HG03039 (cell line): Measurements from ENCODE around the gene DOCK2.
"Not testable (repeated sequence)": the region's sequence is repeated elsewhere in the genome, so short reads cannot be mapped to it uniquely, and the experiment has no call there.

Experiments used
- ATAC-seq: cut with Tn5 transposase; IDR thresholded peaks from one replicate; pipeline ENCODE4 v1.9.1; 2021; ENCODE audit warnings: mild to moderate bottlenecking, moderate library complexity; ENCODE audit not compliant: unreplicated experiment

DOCK2 gene

GRCh38 chr5:169711551-169712225 lies 74.6 kb downstream of the DOCK2 start:
- no peak for ATAC-seq

GRCh38 chr5:169712428-169712827 lies 75.4 kb downstream of the DOCK2 start:
- ATAC-seq, result no peak

GRCh38 chr5:169716287-169716686 lies 79.2 kb downstream of the DOCK2 start:
- no peak for ATAC-seq

- no peak for ATAC-seq
These were observed 80.2 kb downstream of the DOCK2 start for GRCh38 chr5:169717288-169717687.

- peak; percentile 76 for ATAC-seq
These were observed 82.6 kb downstream of the DOCK2 start for GRCh38 chr5:169719360-169720314.

- no peak for ATAC-seq
These were observed 84.7 kb downstream of the DOCK2 start for GRCh38 chr5:169721771-169722170.

- ATAC-seq, result no peak
These were observed 86.2 kb downstream of the DOCK2 start for GRCh38 chr5:169723103-169723831.

- no peak for ATAC-seq
These were observed 87.4 kb downstream of the DOCK2 start for GRCh38 chr5:169724303-169725087.

- not testable (repeated sequence) for ATAC-seq
These were observed 88.6 kb downstream of the DOCK2 start for GRCh38 chr5:169725665-169726064.

- no peak for ATAC-seq
These were observed 91.3 kb downstream of the DOCK2 start for GRCh38 chr5:169728418-169728817.

- ATAC-seq, result no peak
These were observed 94.1 kb downstream of the DOCK2 start for GRCh38 chr5:169731221-169731620.

- ATAC-seq, result no peak
These were observed 95.8 kb downstream of the DOCK2 start for GRCh38 chr5:169732841-169733240.

- no peak for ATAC-seq
These were observed 98.8 kb downstream of the DOCK2 start for GRCh38 chr5:169735913-169736312.

GRCh38 chr5:169736653-169737052 lies 99.6 kb downstream of the DOCK2 start:
- ATAC-seq, result no peak

- no peak for ATAC-seq
These were observed 103.4 kb downstream of the DOCK2 start for GRCh38 chr5:169740435-169740834.

GRCh38 chr5:169742771-169743296 lies 105.8 kb downstream of the DOCK2 start:
- ATAC-seq, result no peak

GRCh38 chr5:169744336-169744735 lies 107.3 kb downstream of the DOCK2 start:
- no peak for ATAC-seq

- ATAC-seq, result no peak
These were observed 108.5 kb downstream of the DOCK2 start for GRCh38 chr5:169745441-169746146.

GRCh38 chr5:169746147-169746694 lies 109.1 kb downstream of the DOCK2 start:
- no peak for ATAC-seq
